Right atrium auricular region (tissue), 2 donors: ENCODE measurements around the gene MTRR. TPM values are rescaled to one million over a fixed set of nuclear protein-coding genes. Genes with fewer than 3 reads are reported as not detected.
A peak's percentile ranks its signal among the peaks of the same experiment; 100 is the strongest.

Experiments used
- DNase-seq: peaks from one replicate; pipeline ENCODE4 v3.0.0-alpha.2; 2019; ENCODE audit warnings: low spot score
- H3K27ac ChIP-seq, 2 donors: fragments of 200-600 bp; sonication (generic); 1 replicate in 1 of 2; 2 replicates in 1 of 2; pipeline ENCODE4 v1.5.1; 2016 to 2019
- H3K27me3 ChIP-seq, 2 donors: fragments of 200-600 bp; sonication (generic); one replicate each; pipeline versions ENCODE4 v1.5.1 to v1.6.0; 2017 to 2019
- H3K36me3 ChIP-seq: fragments of 200-600 bp; sonication (generic); one replicate; pipeline ENCODE4 v1.5.1; 2016
- H3K4me1 ChIP-seq, 2 donors: fragments of 200-600 bp; sonication (generic); one replicate each; pipeline versions ENCODE4 v1.5.1 to v1.6.0; 2017 to 2019
- H3K4me3 ChIP-seq, 2 donors: fragments of 200-600 bp; sonication (generic); 1 replicate in 1 of 2; 2 replicates in 1 of 2; pipeline ENCODE4 v1.5.1; 2017 to 2019; ENCODE audit warnings: mild to moderate bottlenecking in 1 of 2, moderate library complexity in 1 of 2
- H3K9me3 ChIP-seq, 2 donors: fragments of 200-600 bp; sonication (generic); one replicate each; pipeline ENCODE4 v1.5.1; 2019
- CTCF ChIP-seq, 2 donors: fragments of 200-600 bp; sonication (generic); IDR thresholded peaks; one replicate each; pipeline ENCODE4 v1.5.1; 2019; ENCODE audit warnings: antibody characterized with exemption in 2 of 2
- total RNA-seq, 2 donors: library from RNA; depleted of rRNA; stranded (reverse); fragments of >200 nt; gene quantifications; one replicate each; pipeline ENCODE4 v1.1.0, GENCODE V29; 2016

Gene MTRR
- total RNA-seq, 2 donors from 2014 or later, result 16.2 to 31.3 TPM

GRCh38 chr5:7882926-7883325 lies 14.0 kb downstream of the MTRR start:
- Histone ChIP-seq H3K4me3 (no peak overlapping the region), H3K36me3 (peaks cover 81% of the 10 kb centered on the region), H3K27ac (no peak overlapping the region), H3K4me1 (peaks cover 0 to 4% of the 10 kb centered on the region in 2 donors), H3K27me3 (no peaks in the 10 kb centered on the region), H3K9me3 (no peaks in the 10 kb centered on the region)
- no peak for DNase-seq
- TF ChIP-seq CTCF (IDR thresholded peaks at IDR 0.05), result no peak

GRCh38 chr5:7884491-7885267 lies 15.7 kb downstream of the MTRR start:
- Histone ChIP-seq H3K9me3 (no peaks in the 10 kb centered on the region), H3K27me3 (no peaks in the 10 kb centered on the region), H3K4me3 (no peak overlapping the region), H3K36me3 (peaks cover 74% of the 10 kb centered on the region), H3K4me1 (no peaks in the 10 kb centered on the region), H3K27ac (no peak overlapping the region)
- TF ChIP-seq CTCF (IDR thresholded peaks at IDR 0.05), result no peak
- no peak for DNase-seq

- no peak for DNase-seq
- no peak overlapping the region for H3K27ac ChIP-seq
- no peaks in the 10 kb centered on the region for H3K9me3 ChIP-seq
- H3K4me3 ChIP-seq, result no peak overlapping the region
- H3K27me3 ChIP-seq, result no peaks in the 10 kb centered on the region
- peak; percentile 24 to 68 for TF ChIP-seq CTCF (IDR thresholded peaks at IDR 0.05)
- no peaks in the 10 kb centered on the region for H3K4me1 ChIP-seq
- peaks cover 82% of the 10 kb centered on the region for H3K36me3 ChIP-seq
Observed at GRCh38 chr5:7886849-7887475, 18.0 kb downstream of the MTRR start.

GRCh38 chr5:7888901-7889300 lies 20.0 kb downstream of the MTRR start:
- no peak for TF ChIP-seq CTCF (IDR thresholded peaks at IDR 0.05)
- no peaks in the 10 kb centered on the region for H3K27me3 ChIP-seq
- no peak for DNase-seq
- H3K27ac ChIP-seq, result no peak overlapping the region
- peaks cover 81% of the 10 kb centered on the region for H3K36me3 ChIP-seq
- no peak overlapping the region for H3K4me3 ChIP-seq
- H3K9me3 ChIP-seq, result no peaks in the 10 kb centered on the region
- H3K4me1 ChIP-seq, result no peaks in the 10 kb centered on the region

GRCh38 chr5:7894439-7894838 lies 25.5 kb downstream of the MTRR start:
- H3K36me3 ChIP-seq, result peaks cover 87% of the 10 kb centered on the region
- no peaks in the 10 kb centered on the region for H3K27me3 ChIP-seq
- no peaks in the 10 kb centered on the region for H3K4me1 ChIP-seq
- no peaks in the 10 kb centered on the region for H3K9me3 ChIP-seq
- no peak overlapping the region for H3K27ac ChIP-seq
- no peak overlapping the region for H3K4me3 ChIP-seq
- no peak for DNase-seq
- no peak for TF ChIP-seq CTCF (IDR thresholded peaks at IDR 0.05)
